Loucy (cell line): ENCODE measurements around the gene CPED1.
A peak's percentile ranks its signal among the peaks of the same experiment; 100 is the strongest.

Source experiments
- H2AFZ ChIP-seq: fragments of 200-600 bp; sonication (generic); 2 replicates; pipeline ENCODE4 v1.6.0; 2016; ENCODE audit warnings: antibody characterized with exemption, mild to moderate bottlenecking, low read length, moderate library complexity
- H3F3A ChIP-seq: fragments of 200-600 bp; 2 replicates; pipeline ENCODE4 v1.6.0; 2016; ENCODE audit warnings: antibody characterized with exemption, low read depth, mild to moderate bottlenecking
- H3K27me3 ChIP-seq: fragments of 200-600 bp; sonication (generic); 2 replicates; pipeline ENCODE4 v1.6.1; 2014; ENCODE audit warnings: low read length, mild to moderate bottlenecking; ENCODE audit not compliant: insufficient read depth, poor library complexity, severe bottlenecking
- H3K36me3 ChIP-seq: fragments of 200-600 bp; sonication (generic); 2 replicates; pipeline ENCODE4 v1.6.1; 2016; ENCODE audit warnings: low read length; ENCODE audit not compliant: insufficient read depth
- H3K4me1 ChIP-seq: fragments of 200-600 bp; sonication (generic); 2 replicates; pipeline ENCODE4 v1.5.1; 2014; ENCODE audit warnings: low read length, mild to moderate bottlenecking; ENCODE audit not compliant: insufficient read depth, poor library complexity, severe bottlenecking
- H3K4me2 ChIP-seq: fragments of 200-600 bp; sonication (generic); 2 replicates; pipeline ENCODE4 v1.6.0; 2014; ENCODE audit warnings: antibody characterized with exemption, low read length, low read depth, mild to moderate bottlenecking; ENCODE audit not compliant: poor library complexity, severe bottlenecking
- H3K4me3 ChIP-seq: fragments of 200-600 bp; sonication (generic); 2 replicates; pipeline ENCODE4 v1.5.1; 2014; ENCODE audit warnings: low read length, mild to moderate bottlenecking, mixed read lengths; ENCODE audit not compliant: poor library complexity, severe bottlenecking
- H3K79me2 ChIP-seq: fragments of 200-600 bp; sonication (generic); 2 replicates; pipeline ENCODE4 v1.6.1; 2014; ENCODE audit warnings: low read length; ENCODE audit not compliant: insufficient read depth
- H3K9ac ChIP-seq: fragments of 200-600 bp; sonication (generic); 2 replicates; pipeline ENCODE4 v1.6.0; 2014; ENCODE audit warnings: mild to moderate bottlenecking, low read depth, low read length, moderate library complexity; ENCODE audit not compliant: poor library complexity, severe bottlenecking
- H3K9me2 ChIP-seq: fragments of 200-600 bp; sonication (generic); replicated peaks from 2 replicates; pipeline ENCODE4 v1.6.1; 2016; ENCODE audit warnings: low read depth, low read length, mixed read lengths
- H3K9me3 ChIP-seq: fragments of 200-600 bp; sonication (generic); 2 replicates; pipeline ENCODE4 v1.6.1; 2014; ENCODE audit warnings: mild to moderate bottlenecking, antibody characterized with exemption, low read length, low read depth; ENCODE audit not compliant: insufficient read depth
- H4K20me1 ChIP-seq: fragments of 200-600 bp; sonication (generic); 2 replicates; pipeline ENCODE4 v1.6.0; 2014; ENCODE audit warnings: antibody characterized with exemption, low read length, mild to moderate bottlenecking; ENCODE audit not compliant: insufficient read depth, poor library complexity, severe bottlenecking
- EZH2phosphoT487 ChIP-seq: fragments of 200-600 bp; IDR thresholded peaks from 2 replicates; pipeline ENCODE4 v1.6.1; 2018; ENCODE audit warnings: antibody characterized with exemption, mild to moderate bottlenecking, moderate library complexity, borderline replicate concordance
- TF ChIP-seq, protein P1 (sequence below): fragments of 200-600 bp; sonication (generic); conservative IDR thresholded peaks from 2 replicates; pipeline ENCODE4 v1.5.1; 2014; ENCODE audit warnings: mild to moderate bottlenecking, antibody characterized with exemption, low read length

The CPED1 gene

DNA sequence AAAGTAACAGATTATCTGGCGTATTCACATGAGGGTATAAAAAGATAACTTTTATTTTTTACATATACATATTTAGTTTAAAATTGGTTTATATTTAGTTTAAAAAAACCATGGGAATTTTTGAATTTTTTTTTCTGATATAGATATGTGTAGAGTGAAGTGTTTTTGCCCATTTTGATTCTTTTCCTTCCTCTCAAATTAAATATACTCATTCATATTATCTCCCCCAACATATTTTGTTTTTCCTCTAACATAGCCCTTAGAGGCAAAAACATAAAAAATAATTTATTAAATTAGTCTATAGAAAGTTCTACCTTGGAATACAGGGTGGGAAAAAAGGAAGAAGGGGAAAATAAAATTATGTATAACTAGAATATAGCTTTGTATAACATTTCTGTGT is 137.7 kb downstream of the CPED1 start:
- Histone ChIP-seq H3K4me1 (no peaks in the 10 kb centered on the region), H3K9me2 (no peaks in the 10 kb centered on the region), H3K27me3 (no peaks in the 10 kb centered on the region), H3K9me3 (no peaks in the 10 kb centered on the region), H3F3A (no peaks in the 10 kb centered on the region), H4K20me1 (no peaks in the 10 kb centered on the region), H3K36me3 (no peaks in the 10 kb centered on the region), H3K4me3 (no peak overlapping the region), H3K79me2 (no peaks in the 10 kb centered on the region), H3K9ac (no peak overlapping the region), H3K4me2 (no peak overlapping the region), H2AFZ (no peak overlapping the region)
- TF ChIP-seq, protein P1, sequence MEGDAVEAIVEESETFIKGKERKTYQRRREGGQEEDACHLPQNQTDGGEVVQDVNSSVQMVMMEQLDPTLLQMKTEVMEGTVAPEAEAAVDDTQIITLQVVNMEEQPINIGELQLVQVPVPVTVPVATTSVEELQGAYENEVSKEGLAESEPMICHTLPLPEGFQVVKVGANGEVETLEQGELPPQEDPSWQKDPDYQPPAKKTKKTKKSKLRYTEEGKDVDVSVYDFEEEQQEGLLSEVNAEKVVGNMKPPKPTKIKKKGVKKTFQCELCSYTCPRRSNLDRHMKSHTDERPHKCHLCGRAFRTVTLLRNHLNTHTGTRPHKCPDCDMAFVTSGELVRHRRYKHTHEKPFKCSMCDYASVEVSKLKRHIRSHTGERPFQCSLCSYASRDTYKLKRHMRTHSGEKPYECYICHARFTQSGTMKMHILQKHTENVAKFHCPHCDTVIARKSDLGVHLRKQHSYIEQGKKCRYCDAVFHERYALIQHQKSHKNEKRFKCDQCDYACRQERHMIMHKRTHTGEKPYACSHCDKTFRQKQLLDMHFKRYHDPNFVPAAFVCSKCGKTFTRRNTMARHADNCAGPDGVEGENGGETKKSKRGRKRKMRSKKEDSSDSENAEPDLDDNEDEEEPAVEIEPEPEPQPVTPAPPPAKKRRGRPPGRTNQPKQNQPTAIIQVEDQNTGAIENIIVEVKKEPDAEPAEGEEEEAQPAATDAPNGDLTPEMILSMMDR, result no peak
- no peak for TF ChIP-seq EZH2phosphoT487

DNA sequence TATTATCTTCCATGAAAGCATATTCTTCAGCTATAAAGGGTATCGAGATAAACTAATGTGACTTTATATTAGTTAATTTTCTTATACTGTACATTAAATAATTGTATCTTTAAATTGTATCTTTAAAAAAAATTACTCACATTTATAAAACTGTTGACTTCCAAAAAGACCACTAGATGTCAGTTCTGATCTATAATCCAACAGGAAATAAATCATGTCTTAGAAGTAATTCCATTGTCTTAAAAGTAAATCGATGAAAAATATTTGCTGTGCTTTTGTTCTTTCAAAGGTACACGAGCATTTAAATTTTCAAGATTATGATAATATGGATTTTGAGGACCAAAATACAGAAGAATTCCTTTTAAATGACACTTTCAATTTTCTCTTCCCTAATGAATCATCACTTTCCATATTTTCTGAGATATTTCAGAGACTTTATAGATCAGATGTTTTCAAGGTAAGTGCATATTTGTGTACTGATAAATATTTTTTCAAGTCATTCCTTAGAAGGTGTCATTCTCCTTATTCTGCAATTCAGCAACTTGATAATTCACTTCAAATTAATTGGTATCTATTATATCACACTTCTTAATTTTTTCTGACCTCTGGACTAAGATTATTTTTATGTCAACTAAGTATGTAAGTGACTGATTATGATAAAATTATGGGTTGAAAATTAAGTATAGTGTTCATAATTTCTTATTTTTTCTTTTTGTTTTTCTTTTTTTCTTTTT is 138.5 kb downstream of the CPED1 start:
- H3K4me2 ChIP-seq, result no peak overlapping the region
- no peaks in the 10 kb centered on the region for H3K9me3 ChIP-seq
- no peak overlapping the region for H3K9ac ChIP-seq

DNA sequence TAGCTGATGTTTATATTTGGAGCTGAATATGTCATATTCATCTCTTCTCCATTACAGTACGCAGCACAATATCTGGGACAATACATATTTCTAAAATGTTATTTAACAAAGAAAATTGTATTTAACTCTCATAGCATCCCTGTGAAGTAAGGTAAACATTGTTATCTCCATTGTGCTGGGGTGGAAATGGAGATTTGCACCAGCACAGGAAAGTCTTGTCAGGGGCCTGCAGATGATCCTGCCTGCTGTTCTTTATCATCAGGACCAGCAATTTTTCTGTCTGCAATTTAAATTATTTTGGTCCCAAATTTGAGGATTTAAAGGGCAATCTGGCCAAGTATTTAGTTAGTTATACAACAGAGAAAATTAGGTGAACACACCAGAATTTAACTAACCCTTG is 144.4 kb downstream of the CPED1 start:
- TF ChIP-seq, protein P1, result no peak
- no peak for TF ChIP-seq EZH2phosphoT487
- no peaks in the 10 kb centered on the region for H3K4me1 ChIP-seq
- H4K20me1 ChIP-seq, result no peaks in the 10 kb centered on the region
- H2AFZ ChIP-seq, result no peak overlapping the region
- H3K9me2 ChIP-seq, result no peaks in the 10 kb centered on the region
- H3K4me2 ChIP-seq, result no peak overlapping the region
- H3K4me3 ChIP-seq, result no peak overlapping the region
- no peaks in the 10 kb centered on the region for H3K27me3 ChIP-seq
- no peaks in the 10 kb centered on the region for H3K79me2 ChIP-seq
- no peak overlapping the region for H3K9ac ChIP-seq
- no peaks in the 10 kb centered on the region for H3K9me3 ChIP-seq
- no peaks in the 10 kb centered on the region for H3F3A ChIP-seq
- H3K36me3 ChIP-seq, result no peaks in the 10 kb centered on the region

More for the DNA sequence above, 138.5 kb downstream of the CPED1 start:
- Histone ChIP-seq H4K20me1 (no peaks in the 10 kb centered on the region), H3K9me2 (no peaks in the 10 kb centered on the region), H2AFZ (no peak overlapping the region), H3K4me1 (no peaks in the 10 kb centered on the region), H3F3A (no peaks in the 10 kb centered on the region), H3K79me2 (no peaks in the 10 kb centered on the region), H3K36me3 (no peaks in the 10 kb centered on the region), H3K27me3 (no peaks in the 10 kb centered on the region), H3K4me3 (no peak overlapping the region)
- TF ChIP-seq, protein P1, result peak; percentile 51
- no peak for TF ChIP-seq EZH2phosphoT487
